ENCODE data around the gene BLCAP.

DNA sequence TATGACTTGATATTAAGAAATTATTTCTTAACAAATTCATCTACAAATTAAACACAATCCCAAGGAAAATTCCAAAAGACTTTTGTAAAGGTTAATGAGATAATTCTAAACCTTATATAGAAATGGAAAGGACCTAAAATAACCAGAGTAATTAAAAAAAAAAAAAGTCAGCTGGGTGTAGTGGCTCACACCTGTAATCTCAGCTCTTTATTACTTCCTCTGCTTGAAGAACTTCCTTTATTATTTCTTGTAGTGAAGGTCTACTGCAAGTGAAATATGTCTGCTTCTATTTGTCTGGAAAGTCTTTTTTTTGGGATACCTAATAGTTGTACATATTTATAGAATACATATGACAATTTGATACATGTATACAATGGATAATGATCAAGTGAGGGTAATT is 20.2 kb upstream of the BLCAP start:
- no peak for TF ChIP-seq CTCF (conservative IDR thresholded peaks at IDR 0.05)
- no peak for TF ChIP-seq EZH2 (IDR thresholded peaks at IDR 0.05; ENCODE audit: low read depth)

Data from PC-9 (cell line).